Stimulated activated CD4-positive, alpha-beta T cell treated with anti-CD3 and anti-CD28 coated beads, Interleukin-2, amount 100 ng/mL, for 48 hours (primary cell): ENCODE measurements around the gene C16orf95.

Experiments used
- DNase-seq, 2 donors: peaks; one replicate each; pipeline ENCODE4 v3.0.0-alpha.2; 2020

C16orf95 gene

DNA sequence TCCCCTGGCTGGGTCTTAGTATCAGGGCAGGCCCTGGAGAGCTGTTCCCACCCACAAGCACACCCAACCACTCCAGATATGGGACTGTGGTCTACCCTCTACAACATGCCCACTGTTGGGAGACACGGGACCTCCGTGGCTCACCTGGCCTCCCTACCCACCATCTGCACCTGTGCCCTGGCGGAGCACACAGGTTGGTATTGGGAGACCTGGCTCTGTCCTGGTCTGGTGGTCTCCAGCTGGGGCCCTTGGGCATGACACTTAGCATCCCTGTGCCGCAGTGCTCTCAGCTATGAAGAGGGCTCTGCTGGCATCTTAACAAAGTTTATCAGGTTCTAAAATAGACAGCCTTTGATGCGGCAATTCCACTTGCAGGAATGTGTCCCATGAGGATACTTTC lies 5.8 kb downstream of the C16orf95 start:
- DNase-seq, result no peak

DNA sequence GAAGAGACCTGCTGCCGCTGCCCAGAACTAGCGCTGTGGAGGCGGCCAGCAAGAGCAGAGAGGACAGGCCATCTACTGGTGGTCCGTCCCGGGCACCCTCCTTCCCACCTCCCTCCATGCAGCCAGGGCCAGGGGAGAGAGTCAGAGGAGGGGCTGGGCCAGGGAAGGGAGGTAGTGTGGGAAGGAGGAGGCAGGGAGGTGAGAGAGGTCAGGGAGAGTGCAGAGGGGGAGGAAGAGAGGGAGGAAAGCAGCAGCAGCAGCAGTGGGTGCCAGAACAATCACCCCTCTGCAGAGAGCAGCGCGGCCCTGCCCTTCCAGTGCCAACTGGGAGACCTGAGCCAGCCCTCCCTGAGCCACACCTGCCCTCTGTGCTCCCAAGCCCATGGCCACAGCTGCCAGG lies 6.6 kb downstream of the C16orf95 start:
- no peak for DNase-seq

DNA sequence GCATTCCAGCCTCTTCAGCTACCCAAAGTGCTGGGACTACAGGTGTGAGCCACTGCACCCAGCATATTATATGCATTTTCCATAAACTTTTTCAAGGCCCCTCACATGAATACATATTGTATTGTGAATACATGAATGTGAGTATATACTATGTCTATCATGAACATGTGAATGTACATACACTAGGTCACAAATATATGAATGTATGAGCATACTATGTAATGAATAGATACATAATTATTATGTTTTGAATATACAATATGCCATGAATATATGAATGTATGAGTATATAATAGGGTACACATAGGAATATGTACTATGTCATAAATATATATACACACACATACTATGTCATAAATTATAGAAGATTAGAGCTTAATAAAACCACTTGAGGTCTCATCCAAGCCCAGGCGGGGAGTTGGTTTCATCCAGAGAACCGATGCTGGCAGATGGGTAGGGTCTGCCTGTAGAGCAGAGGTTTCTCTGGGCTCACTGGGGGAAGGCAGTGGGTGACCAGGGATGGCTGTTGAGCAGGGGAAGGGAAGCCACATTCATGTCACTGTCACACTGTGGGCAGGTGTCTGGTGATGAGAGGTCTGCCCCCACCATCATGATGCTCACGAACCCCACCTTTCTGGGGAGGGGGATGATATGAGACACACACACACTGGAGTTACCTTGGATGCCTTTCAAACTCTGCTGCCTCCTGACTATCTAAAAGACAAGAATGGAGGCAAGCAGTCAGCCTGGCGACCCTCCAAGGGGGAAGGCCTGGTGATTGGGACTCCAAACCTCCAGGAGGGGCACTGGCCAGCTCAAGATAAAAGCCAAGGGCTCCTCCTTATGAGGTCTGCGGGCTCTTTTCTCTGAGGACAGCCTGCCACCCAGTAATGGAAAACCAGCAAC lies 7.3 kb downstream of the C16orf95 start:
- DNase-seq, result no peak

DNA sequence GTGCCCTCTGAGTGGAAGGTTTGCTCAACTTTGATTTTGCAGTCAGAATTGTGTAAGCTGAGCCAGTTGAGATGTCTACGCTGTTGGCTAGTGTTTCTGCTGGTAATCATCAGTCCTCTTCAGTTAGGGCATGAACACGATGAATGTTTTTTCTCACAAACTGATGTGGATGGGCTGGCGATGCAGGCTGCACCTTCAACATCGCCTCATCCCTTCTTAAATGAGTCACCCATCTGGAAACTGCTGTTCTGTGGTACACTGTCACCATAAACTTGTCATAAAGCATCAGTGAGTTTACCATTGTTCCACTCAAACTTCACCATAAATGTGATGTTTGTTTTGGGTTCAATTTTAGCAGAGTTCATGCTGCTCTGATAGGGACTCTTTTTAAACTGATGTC lies 8.4 kb downstream of the C16orf95 start:
- DNase-seq, result no peak

DNA sequence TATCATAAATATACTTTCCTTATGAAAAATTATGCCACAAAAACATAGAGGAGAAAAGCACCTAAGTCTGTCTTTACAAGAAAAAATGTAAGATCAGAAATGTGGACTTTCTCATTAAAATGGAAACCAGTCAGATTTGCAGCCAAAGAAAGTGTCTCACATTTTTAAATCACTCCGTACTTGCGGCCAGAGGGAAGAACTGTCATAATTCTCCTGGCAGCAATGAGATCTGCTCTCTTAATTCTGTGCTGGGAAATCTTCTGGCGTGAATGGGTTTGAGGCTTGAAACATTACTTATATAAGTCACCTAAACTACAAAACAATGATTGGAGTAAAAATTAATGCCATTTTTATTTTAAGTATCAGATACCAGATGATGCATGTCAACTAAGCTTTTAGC lies 10.7 kb downstream of the C16orf95 start:
- DNase-seq, result no peak

DNA sequence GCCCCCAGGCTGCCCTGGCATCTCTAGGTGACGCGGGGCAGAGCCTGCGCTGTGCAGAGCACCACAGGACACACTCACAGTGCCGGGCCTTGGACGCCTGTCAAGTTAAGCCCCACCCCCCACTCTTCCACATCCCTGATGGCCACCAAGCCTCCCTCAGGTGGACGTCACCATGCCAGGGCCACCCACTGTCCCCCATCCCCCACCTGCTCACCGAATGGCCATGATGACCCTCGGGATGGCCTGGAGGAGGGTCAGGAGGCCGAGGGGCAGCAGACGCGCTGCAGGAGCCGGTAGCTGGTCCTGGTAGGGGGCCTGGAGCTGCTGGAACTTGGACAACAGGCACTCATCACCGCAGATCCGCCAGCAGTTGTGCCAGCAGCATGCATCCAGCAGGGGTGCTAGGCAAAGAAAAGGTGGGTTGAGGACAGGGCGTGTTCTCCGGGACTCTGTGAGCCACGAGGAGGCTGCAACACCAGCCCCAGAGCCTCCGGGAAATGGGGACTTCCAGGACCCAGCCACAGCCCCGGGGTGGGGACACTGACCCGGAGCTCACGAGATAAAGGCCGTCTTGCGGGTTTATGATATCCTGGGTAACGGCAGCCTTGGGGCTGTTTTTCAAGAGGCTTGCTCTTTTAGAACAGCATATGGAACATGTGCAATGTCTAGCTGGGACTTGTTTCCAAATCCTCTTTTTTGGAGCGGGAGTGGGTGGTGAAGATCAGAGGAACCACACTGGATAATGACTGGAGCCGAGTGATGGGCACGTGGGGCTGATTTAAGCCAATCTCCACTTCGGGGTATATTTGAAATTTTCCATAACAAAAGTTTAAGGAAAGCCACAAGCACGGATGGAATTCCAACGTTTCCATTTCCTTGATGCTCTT lies 11.4 kb downstream of the C16orf95 start:
- DNase-seq, result no peak

DNA sequence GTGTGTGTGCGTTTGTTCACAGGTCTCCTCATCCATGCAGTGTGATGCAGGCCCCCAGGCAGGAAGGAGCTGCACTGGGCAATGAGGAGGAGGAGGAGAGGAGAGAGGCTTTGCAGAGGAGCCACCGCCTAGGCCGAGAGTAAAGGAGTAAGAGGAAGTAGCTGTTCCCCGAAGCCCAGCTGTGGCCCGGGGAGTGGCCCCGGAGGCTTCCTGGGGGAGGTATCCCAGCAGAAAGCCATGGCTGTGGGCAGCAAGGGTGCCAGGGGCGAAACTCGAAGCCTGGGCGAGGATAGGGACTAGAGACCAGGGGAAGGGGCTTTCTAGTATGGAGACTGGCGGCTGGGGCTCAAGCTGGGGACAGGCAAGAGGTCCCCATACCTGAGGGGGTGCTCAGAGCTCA lies 12.2 kb downstream of the C16orf95 start:
- DNase-seq, result no peak

DNA sequence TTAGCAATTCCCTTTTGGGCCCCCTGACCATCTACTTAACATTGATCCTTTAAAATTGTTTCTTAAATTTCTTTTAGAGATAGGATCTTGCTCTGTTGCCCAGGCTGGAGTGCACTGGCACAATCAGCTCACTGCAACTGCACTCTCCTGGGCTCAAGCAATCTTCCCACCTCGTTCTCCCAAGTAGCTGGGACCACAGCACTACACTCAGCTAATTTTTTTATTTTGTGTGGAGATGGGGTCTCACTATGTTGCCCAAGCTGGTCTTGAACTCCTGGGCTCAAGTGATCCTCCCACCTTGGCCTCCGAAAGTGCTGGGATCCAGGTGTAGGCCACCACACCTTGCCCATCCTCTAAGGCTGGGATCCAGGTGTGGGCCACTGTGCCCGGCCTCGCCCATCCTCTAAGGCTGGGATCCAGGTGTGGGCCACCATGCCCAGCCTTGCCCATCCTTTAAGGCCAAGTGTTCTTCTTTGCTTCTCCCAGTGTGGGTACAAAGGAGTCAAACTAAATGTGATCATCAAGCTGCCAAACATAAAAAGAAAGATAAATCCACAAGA lies 13.2 kb downstream of the C16orf95 start:
- DNase-seq, result no peak

DNA sequence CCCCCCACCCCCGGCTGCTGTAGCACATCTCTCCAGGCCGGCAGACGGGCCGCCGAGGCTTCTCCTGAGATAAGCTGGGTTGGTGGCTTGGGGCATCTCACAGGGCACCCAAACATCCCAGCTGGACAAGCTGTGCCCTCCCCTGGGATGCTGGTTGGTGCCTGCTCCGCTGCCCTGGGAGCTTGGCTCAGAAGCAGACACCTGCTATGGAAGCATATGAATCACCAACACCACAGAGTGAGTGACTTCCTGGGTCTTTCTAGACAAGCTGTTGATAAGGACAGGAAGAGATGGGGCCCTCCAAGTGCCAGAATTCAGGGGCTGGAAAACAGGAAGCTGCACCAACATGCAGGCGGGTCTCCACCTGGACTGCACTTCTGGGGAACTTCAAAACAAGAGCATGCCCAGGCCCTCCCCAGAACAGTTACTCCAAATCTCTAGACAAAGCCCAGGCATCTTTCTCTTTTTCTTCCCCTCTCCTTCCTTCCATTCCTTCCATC lies 13.7 kb downstream of the C16orf95 start:
- DNase-seq, result no peak

DNA sequence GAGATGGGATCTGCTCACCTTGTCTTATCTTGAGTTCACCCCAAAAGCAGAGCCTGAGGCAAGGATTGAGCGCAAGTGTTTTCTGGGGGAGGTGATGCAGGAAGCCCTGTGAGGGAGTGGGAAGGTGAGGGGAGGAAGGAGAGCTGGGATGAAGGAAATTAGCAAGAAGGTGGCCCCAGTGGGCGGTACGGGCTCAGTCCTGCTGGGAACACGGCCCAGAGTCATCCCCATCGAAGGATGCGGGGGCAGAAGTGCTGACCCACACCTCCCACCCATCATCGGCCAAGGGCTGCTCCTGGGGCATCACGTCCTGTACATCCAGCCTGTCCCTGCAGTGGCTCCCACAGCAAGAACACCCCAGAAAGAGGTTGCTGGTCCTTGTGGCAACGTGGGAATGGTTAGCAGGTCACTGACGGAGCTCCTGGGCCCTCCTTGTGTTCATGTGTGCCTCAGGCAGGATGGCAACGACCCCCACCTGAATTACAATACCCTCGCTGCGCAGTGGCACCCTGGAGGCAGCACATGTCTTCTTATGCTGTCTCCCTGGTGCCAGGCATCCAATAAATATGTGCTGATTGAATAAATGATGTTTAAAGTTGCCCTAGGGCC lies 18.2 kb downstream of the C16orf95 start:
- DNase-seq, result no peak

DNA sequence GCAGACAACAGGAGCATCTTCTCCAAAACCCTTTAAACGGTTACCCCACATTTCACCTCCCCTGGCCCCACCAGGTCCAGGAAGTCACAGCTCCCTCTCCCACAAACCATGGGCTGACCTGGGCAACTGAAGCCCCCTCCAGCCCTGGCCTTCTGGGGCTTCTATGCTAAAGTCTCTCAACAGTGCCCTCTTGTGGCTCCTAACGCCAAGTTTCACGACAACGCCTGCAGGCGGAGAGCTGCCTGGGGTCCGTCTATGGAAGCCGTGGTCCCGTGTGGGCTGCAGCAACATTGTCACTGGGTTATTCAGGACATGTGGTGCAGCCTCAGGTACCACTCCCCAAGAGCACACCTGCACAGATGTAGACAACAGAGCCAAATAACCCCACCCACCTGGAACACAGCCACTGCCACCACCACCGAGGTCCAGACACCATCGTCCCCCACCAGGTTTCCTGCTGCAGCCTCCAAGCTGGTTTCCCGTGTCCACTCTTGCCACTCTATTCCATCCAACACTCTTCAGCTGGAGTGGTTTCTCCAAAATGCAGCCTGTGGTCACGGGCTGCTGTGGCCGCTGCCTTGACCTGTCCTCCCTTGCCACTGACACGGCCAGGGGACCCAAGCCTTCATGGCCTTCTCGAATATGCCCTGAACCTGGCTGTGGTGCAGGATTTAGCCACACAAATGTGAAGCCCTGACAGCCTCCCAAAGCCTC lies 19.1 kb downstream of the C16orf95 start:
- DNase-seq, result peak; percentile 27 to 32

DNA sequence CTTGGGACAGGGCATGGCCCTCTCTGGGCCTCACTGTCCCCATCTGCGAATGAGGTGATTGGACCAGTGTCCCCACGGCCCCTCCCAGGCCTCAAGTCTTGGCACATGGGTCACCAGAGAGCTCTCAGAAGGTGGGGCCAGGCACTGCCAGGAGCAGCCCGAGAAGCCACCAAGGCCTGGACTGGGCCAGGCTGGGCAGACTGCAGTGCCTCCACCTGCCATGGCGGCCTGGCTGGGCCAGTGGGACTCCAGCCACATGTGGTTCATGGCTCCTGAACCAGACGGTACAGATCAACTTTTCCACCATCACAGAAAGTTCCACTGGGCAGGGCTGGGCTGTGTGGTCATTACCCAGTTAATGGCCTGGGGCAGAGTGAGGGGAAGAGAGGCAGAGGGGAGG lies 19.8 kb downstream of the C16orf95 start:
- no peak for DNase-seq

DNA sequence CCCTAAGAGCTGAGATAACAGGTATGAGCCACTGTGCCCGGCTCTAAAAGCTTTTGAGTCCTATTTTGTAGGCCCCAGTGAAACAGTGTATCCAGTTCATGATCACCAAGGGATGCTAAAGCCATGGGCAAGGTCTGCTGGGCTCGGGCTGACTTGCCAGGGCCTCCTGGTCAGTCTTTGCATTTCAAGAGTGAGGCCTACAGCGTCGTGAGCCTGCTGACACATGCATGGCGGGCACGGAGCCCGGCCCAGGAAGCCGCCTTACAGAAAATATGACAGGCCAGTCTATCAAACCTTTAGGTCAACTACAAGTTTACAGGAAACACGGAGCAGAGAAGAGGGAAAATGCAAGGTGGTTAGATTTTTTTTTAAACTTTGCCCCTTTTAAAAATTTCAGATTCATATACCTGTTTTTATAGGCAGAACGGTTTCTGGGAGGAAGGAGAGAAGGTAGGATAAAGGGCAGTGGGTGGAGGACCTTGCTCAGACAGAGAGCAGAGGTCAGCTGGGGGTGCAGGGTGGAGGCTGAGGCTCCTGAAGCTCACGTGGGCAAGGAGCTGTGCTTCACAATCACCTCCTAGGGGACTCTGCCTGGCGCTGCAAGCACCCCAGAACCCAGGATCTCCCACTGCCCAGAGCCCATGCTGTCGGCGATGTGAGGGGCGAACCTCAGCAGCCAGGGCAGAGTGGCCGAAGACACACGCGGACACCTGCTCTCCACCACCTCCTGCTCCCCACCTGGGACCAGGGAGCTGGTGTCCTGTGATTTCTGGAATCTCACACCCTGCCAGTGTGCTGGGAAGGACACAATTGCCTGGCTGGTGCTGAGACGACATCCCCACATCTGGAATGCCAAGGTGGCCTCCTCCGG lies 21.3 kb downstream of the C16orf95 start:
- no peak for DNase-seq

DNA sequence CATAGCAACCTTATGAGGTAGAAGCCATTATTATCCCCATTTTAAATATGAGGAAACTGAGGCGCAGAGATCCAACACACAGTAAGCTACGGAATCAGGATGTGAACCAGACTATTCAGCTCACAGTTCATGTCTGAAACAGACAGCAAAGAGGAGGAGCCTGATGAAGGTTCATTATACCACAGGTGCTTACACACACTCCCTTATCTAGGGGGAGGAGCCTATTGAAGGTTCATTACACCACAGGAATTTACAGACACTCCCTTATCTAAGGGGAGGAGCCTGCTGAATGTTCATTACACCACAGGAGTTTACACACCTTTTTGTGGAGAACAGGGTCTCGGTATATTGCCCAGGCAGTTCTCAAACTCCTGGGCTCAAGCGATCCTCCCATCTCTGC lies 21.9 kb downstream of the C16orf95 start:
- no peak for DNase-seq

DNA sequence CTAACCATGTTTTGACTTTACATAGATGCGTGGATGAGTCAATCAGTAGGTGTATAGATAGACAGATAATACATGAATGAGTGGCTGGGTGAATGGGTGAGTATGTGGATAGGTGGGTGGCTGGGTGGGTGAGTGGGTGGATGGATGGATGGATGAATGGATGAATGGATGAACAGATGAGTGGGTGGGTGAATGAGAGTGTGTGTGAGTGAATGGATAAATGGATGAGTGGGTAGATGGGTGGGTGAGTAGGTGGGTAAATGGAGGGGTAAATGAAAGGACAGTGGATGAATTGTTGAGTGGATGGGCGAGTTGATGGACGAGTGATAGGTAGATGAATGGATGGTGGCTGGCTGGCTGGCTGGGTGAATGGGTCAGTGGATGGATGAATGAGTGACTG lies 23.2 kb downstream of the C16orf95 start:
- DNase-seq, result no peak

DNA sequence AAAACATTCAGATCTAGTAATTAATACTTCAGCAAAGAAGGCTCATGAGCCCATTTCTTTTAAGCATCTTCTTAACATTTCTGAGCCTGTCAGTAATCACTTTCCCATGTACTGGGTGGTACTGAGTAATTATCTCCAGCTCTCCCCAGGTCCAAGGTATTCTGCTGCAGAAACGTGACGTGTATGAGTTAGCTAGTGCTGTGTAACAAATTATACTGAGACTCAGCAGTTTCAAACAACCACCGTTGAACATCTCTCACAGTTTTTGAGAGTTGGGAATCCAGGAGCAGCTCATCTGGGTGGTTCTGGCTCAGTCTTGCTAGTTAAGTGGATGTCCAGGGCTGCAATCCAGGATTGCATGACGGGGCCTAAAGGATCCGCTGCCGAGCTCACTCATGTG lies 25.2 kb downstream of the C16orf95 start:
- DNase-seq, result no peak

DNA sequence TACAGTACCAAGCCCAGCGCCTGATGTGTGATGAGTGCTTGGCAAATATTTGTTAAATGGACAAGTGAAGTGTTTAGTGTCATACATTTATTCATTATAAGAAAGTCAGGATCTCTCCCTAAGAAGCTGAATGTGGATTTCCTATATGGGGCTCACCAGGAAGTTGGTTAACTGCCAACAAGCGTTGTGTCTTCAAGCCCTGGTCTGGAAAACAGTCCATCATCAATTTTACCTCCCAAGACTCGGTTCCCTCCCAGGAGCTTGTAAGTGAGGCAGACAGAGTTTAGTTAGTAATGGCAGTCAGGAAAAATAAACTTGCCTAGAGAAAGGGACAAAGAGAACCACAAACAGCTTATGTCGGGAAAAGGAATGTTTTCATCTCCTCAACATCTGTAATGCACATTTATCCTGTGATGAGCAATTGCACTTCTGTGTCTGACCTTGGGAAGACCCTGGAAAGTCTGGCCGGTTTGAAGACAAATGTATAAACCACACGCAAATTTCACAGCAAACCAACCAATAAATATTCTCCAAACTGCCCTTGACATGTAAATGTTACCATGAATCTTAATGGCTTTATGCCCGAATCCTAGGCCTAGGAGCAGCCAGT lies 28.3 kb downstream of the C16orf95 start:
- DNase-seq, result no peak

DNA sequence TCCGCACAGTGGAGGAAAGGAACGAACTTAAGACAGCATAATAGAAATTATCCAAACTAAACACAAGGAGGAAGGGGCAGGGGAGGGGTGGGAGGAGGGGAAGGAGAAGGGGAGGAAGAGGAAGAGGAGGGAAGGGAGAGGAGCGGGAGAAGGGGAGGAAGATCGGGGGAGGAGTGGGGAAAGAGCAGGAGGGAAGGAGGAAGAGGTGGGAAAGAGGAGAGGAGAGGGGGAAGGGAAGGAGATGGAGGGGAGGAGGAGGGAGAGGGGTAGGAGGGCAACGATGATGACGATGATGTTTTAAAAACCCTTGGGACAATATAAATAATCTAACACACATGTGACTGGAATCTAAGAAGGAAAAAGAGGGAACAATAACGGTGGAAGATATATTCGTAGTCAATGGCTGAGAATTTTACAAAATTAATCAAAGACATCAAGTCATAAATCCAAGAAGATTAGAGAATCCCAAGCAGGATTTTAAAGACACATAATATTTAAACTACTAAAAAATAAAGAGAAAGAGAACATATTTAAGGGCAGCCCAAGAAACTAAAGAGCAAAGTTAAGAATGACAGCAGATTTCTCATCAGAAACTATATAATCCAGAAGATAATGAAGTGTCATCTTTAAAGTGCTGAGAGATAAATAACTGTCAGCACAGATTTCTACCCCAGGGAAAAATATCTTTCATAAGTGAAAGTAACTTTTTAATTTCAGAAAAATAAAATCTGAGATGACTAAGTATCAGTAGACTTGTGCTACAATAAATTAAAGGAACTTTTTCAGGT lies 30.2 kb downstream of the C16orf95 start:
- DNase-seq, result no peak

DNA sequence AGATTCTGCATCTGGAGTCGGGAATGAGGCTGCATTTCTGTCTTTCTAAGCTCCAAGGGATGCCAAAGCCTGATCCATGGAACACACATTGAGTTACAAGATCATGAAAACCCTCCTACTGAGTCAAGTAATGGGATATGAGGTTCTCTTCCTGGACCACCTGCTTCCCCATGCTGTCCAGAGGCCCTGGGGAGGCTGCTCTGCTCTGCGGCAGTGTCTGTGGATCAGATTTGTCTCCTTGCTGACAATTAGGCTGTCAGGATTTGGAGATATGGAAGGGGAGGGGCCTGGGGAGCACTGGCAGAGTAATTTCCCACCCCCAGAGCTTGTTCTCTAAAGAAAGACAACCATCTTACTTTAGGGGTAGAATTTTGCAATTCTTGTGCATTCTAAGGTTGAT lies 33.0 kb downstream of the C16orf95 start:
- DNase-seq, result no peak

DNA sequence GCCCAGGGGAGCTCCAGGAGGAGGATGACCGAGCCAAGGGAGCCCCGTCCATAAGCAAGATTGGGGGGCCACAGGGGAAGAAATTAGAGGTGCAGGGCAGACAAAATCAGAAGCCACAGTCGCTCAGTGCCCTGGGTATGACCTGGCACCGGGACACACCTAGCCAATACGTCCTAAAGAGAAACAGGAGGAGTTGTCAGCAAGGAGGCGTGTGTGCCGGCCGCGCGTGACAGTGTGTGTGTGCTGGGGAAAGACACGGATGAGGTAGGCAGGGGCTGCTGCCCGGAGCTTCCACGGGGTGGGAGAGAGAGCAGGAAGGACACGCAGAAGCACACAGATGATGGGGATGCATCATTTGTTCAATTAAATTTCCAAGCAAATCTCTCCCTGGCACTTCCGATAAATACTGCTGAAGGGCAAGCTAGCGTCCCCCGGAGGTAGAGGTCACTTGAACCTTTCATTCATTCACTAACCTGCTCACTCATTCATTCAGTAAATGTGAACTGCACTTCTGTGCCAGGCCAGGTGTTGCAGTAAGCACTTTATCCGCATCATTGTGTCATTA lies 38.0 kb downstream of the C16orf95 start:
- DNase-seq, result no peak
